Right lobe of liver (tissue), 4 donors: ENCODE measurements around the gene MNAT1.

Source experiments
- CTCF ChIP-seq, 4 donors: fragments of 200-600 bp in 3 of 4; fragments of 450-650 bp in 1 of 4; IDR thresholded peaks; one replicate each; pipeline versions ENCODE4 v1.5.1 to v1.8.0; 2016 to 2022; ENCODE audit warnings: antibody characterized with exemption in 4 of 4, mild to moderate bottlenecking in 2 of 4
- POLR2A ChIP-seq: fragments of 450-650 bp; IDR thresholded peaks from one replicate; pipeline ENCODE4 v1.6.1; 2017; ENCODE audit warnings: antibody characterized with exemption, mild to moderate bottlenecking
- donor health status: DM: no; HTN: no; CAD: no.
- donor health status: DM: no; HTN: no; CAD: no.
- donor health status: DM: no; HTN: yes; CAD: no.

- TF ChIP-seq POLR2A (no peak), CTCF (IDR thresholded peaks at IDR 0.05) (no peak)
These were observed 221.6 kb downstream of the MNAT1 start for GRCh38 chr14:60956202-60956601.
